Body of pancreas (tissue), 4 donors: Measurements from ENCODE around the gene GABRG3.

ENCODE experiments used
- POLR2A ChIP-seq, 3 donors: fragments of 450-650 bp; IDR thresholded peaks; one replicate each; pipeline ENCODE4 v1.6.1; 2016; ENCODE audit warnings: antibody characterized with exemption in 3 of 3, mild to moderate bottlenecking in 2 of 3
- TF ChIP-seq, protein P1 (sequence below), 7 experiments: fragments of 450-650 bp in 4 of 7; fragments of 200-600 bp in 3 of 7; sonication (generic) in 3 of 7; IDR thresholded peaks; one replicate each; pipeline ENCODE4 v1.5.1; 2016 to 2019; ENCODE audit warnings: antibody characterized with exemption in 7 of 7

- TF ChIP-seq, protein P1, sequence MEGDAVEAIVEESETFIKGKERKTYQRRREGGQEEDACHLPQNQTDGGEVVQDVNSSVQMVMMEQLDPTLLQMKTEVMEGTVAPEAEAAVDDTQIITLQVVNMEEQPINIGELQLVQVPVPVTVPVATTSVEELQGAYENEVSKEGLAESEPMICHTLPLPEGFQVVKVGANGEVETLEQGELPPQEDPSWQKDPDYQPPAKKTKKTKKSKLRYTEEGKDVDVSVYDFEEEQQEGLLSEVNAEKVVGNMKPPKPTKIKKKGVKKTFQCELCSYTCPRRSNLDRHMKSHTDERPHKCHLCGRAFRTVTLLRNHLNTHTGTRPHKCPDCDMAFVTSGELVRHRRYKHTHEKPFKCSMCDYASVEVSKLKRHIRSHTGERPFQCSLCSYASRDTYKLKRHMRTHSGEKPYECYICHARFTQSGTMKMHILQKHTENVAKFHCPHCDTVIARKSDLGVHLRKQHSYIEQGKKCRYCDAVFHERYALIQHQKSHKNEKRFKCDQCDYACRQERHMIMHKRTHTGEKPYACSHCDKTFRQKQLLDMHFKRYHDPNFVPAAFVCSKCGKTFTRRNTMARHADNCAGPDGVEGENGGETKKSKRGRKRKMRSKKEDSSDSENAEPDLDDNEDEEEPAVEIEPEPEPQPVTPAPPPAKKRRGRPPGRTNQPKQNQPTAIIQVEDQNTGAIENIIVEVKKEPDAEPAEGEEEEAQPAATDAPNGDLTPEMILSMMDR (IDR thresholded peaks at IDR 0.05) = no peak
- no peak for TF ChIP-seq POLR2A (IDR thresholded peaks at IDR 0.05)
Measured at GRCh38 chr15:27054426-27054825, 83.4 kb downstream of the GABRG3 start.
